Measurements from ENCODE around the gene AHI1. TPM values are rescaled to one million over a fixed set of nuclear protein-coding genes. Genes with fewer than 3 reads are reported as not detected.
A peak's percentile ranks its signal among the peaks of the same experiment; 100 is the strongest.

AHI1 gene
- total RNA-seq, 1 experiment from 2014 or later = 22.8 TPM

DNA sequence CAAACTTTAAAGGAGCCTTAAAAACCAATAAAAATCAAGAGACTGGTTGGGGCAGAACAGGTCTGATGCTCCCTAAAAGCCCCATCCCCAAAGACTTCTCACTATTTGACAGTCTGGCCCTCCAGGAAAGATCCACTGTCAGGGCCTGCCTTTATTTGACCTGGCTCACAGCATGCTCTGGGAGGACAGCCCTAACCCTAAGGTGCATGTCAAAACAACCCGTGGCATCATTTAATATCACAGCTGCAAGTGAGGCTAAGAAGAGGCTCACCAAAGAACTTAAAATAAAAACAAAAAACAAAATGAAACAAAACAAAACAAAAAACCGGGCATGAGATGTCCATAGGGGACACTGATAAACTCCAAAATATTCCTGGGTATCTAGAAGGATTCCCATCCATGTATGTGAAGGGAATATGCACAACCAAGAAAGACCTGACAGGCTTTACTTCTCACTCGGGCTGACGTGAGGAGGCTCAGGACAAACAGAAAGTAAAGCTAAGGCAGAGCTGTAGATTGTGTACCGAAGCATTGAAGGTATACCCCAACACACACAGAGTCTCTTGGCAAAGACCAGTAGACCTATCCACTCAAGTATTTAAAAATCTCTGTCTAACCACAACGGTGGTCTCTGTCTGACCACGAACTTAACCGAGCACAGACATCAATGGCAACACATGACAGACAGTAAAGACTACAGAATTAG lies 57.3 kb downstream of the AHI1 start:
- no peaks in the 10 kb centered on the region for H3K4me1 ChIP-seq (ENCODE audit: insufficient read depth, low read length, poor library complexity, severe bottlenecking)
- POLR2A ChIA-PET (ENCODE audit: low non-redundant PET) = no interaction called here
- intact Hi-C loops (cut with micrococcal nuclease; ENCODE audit: unreplicated experiment) = no loop called here
- CTCF ChIA-PET = no interaction called here
- no peaks in the 10 kb centered on the region for H3K36me3 ChIP-seq (ENCODE audit: insufficient read depth, low read length, poor library complexity, severe bottlenecking)
- H3K9me3 ChIP-seq (ENCODE audit: low read depth, low read length, poor library complexity, severe bottlenecking) = no peaks in the 10 kb centered on the region
- H3K4me3 ChIP-seq (ENCODE audit: low read depth, low read length, poor library complexity, severe bottlenecking) = no peak overlapping the region
- TF ChIP-seq, protein P1, sequence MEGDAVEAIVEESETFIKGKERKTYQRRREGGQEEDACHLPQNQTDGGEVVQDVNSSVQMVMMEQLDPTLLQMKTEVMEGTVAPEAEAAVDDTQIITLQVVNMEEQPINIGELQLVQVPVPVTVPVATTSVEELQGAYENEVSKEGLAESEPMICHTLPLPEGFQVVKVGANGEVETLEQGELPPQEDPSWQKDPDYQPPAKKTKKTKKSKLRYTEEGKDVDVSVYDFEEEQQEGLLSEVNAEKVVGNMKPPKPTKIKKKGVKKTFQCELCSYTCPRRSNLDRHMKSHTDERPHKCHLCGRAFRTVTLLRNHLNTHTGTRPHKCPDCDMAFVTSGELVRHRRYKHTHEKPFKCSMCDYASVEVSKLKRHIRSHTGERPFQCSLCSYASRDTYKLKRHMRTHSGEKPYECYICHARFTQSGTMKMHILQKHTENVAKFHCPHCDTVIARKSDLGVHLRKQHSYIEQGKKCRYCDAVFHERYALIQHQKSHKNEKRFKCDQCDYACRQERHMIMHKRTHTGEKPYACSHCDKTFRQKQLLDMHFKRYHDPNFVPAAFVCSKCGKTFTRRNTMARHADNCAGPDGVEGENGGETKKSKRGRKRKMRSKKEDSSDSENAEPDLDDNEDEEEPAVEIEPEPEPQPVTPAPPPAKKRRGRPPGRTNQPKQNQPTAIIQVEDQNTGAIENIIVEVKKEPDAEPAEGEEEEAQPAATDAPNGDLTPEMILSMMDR (conservative IDR thresholded peaks at IDR 0.05; ENCODE audit: low read depth, low read length) = no peak
- TF ChIP-seq EZH2 (IDR thresholded peaks at IDR 0.05; ENCODE audit: borderline replicate concordance, low read depth, low read length, poor library complexity, severe bottlenecking) = no peak
- no TSS peak for BruUV-seq (replicated peaks)
- no peak overlapping the region for H3K27ac ChIP-seq (ENCODE audit: low read depth, low read length, poor library complexity, severe bottlenecking)
- DNase-seq (ENCODE audit: low spot score) = no peak
- H3K27me3 ChIP-seq (replicated peaks; ENCODE audit: insufficient read depth, low read depth, low read length, poor library complexity) = no peaks in the 10 kb centered on the region

DNA sequence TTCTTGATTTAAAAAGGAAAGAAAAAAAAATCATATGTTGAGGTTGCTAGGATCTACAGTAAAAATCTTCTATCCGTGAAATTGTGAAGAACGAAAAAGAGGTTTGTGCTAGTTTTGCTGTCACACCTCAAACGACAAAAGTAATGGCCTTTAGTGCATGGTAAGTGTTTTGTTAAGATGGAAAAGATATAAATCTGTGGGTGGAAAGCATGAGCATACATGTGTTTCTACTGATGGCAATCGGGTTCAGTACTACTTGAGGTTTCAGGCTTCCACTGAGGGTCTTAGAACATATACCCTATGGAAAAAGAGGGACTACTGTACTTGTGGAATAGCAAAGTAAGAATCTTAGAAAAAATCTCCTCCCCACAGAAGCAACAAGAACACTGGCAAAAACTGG lies 58.0 kb downstream of the AHI1 start:
- TF ChIP-seq, protein P1 (conservative IDR thresholded peaks at IDR 0.05; ENCODE audit: low read depth, low read length) = no peak
- TF ChIP-seq EZH2 (IDR thresholded peaks at IDR 0.05; ENCODE audit: borderline replicate concordance, low read depth, low read length, poor library complexity, severe bottlenecking) = no peak
- no TSS peak for BruUV-seq (replicated peaks)
- POLR2A ChIA-PET (ENCODE audit: low non-redundant PET) = no interaction called here
- H3K9me3 ChIP-seq (ENCODE audit: low read depth, low read length, poor library complexity, severe bottlenecking) = no peaks in the 10 kb centered on the region
- no peak for DNase-seq (ENCODE audit: low spot score)
- CTCF ChIA-PET = no interaction called here
- no peaks in the 10 kb centered on the region for H3K27me3 ChIP-seq (replicated peaks; ENCODE audit: insufficient read depth, low read depth, low read length, poor library complexity)
- no peaks in the 10 kb centered on the region for H3K4me1 ChIP-seq (ENCODE audit: insufficient read depth, low read length, poor library complexity, severe bottlenecking)
- no peaks in the 10 kb centered on the region for H3K36me3 ChIP-seq (ENCODE audit: insufficient read depth, low read length, poor library complexity, severe bottlenecking)
- intact Hi-C loops (cut with micrococcal nuclease; ENCODE audit: unreplicated experiment) = loop anchor here (1.0 kb wide), 1 partner anchor 294 kb away; no protein-coding TSS in a partner anchor
- no peak overlapping the region for H3K27ac ChIP-seq (ENCODE audit: low read depth, low read length, poor library complexity, severe bottlenecking)
- no peak overlapping the region for H3K4me3 ChIP-seq (ENCODE audit: low read depth, low read length, poor library complexity, severe bottlenecking)

- H3K4me3 ChIP-seq (ENCODE audit: low read depth, low read length, poor library complexity, severe bottlenecking) = no peak overlapping the region
- intact Hi-C loops (cut with micrococcal nuclease; ENCODE audit: unreplicated experiment) = loop anchor here (1.0 kb wide), 1 partner anchor 294 kb away; no protein-coding TSS in a partner anchor
- H3K36me3 ChIP-seq (ENCODE audit: insufficient read depth, low read length, poor library complexity, severe bottlenecking) = no peaks in the 10 kb centered on the region
- CTCF ChIA-PET = no interaction called here
- peak; percentile 58 for DNase-seq (ENCODE audit: low spot score)
- TF ChIP-seq, protein P1 (conservative IDR thresholded peaks at IDR 0.05; ENCODE audit: low read depth, low read length) = peak; percentile 64
- TF ChIP-seq EZH2 (IDR thresholded peaks at IDR 0.05; ENCODE audit: borderline replicate concordance, low read depth, low read length, poor library complexity, severe bottlenecking) = no peak
- H3K4me1 ChIP-seq (ENCODE audit: insufficient read depth, low read length, poor library complexity, severe bottlenecking) = no peaks in the 10 kb centered on the region
- BruUV-seq (replicated peaks) = no TSS peak
- H3K27ac ChIP-seq (ENCODE audit: low read depth, low read length, poor library complexity, severe bottlenecking) = no peak overlapping the region
- POLR2A ChIA-PET (ENCODE audit: low non-redundant PET) = no interaction called here
- H3K27me3 ChIP-seq (replicated peaks; ENCODE audit: insufficient read depth, low read depth, low read length, poor library complexity) = no peaks in the 10 kb centered on the region
- no peaks in the 10 kb centered on the region for H3K9me3 ChIP-seq (ENCODE audit: low read depth, low read length, poor library complexity, severe bottlenecking)
These were observed 58.5 kb downstream of the AHI1 start for GRCh38 chr6:135438907-135439535.
